HepG2 (cell line): Measurements from ENCODE around the gene FGF21. TPM values are rescaled to one million over a fixed set of nuclear protein-coding genes. Genes with fewer than 3 reads are reported as not detected.
A peak's percentile ranks its signal among the peaks of the same experiment; 100 is the strongest.

Experiments used
- ARNT ChIP-seq: fragments of 450-650 bp; IDR thresholded peaks from 2 replicates; pipeline ENCODE4 v1.6.1; 2017
- CERS6 ChIP-seq: sonication (generic); formaldehyde crosslinking; IDR thresholded peaks from 2 replicates; pipeline ENCODE4 v1.5.0; 2020; ENCODE audit warnings: missing genetic modification reagents
- CREM ChIP-seq, 2 experiments: sonication (generic) in 1 of 2; formaldehyde crosslinking in 1 of 2; IDR thresholded peaks; 2 replicates each; pipeline versions ENCODE4 v1.4.0 to v1.6.1; 2016 to 2020; ENCODE audit warnings: antibody characterized with exemption in 1 of 2, mild to moderate bottlenecking in 1 of 2, missing genetic modification reagents in 1 of 2
- FOXP1 ChIP-seq, 2 experiments: fragments of 450-650 bp in 1 of 2; IDR thresholded peaks; 2 replicates each; pipeline ENCODE4 v1.6.1; 2017 to 2018; ENCODE audit warnings: antibody characterized with exemption in 1 of 2
- GABPA ChIP-seq, 2 experiments: IDR thresholded peaks; 2 replicates each; pipeline ENCODE4 v1.6.1; 2011 to 2016; ENCODE audit warnings: low read depth in 2 of 2, low read length in 1 of 2, missing biosample characterization in 1 of 2, missing genetic modification characterization in 1 of 2
- JDP2 ChIP-seq: sonication (generic); formaldehyde crosslinking; IDR thresholded peaks from 2 replicates; pipeline ENCODE4 v1.8.1; 2022; ENCODE audit warnings: missing genetic modification reagents, borderline replicate concordance
- MAFF ChIP-seq: IDR thresholded peaks from 2 replicates; pipeline ENCODE4 v1.6.1; 2011; ENCODE audit warnings: low read depth, low read length, improper control_type of control experiment
- MTA1 ChIP-seq: sonication (generic); formaldehyde crosslinking; IDR thresholded peaks from 2 replicates; pipeline ENCODE4 v1.4.0; 2020; ENCODE audit warnings: missing genetic modification reagents, mild to moderate bottlenecking, borderline replicate concordance
- MXD3 ChIP-seq: IDR thresholded peaks from 2 replicates; pipeline ENCODE4 v1.6.1; 2016; ENCODE audit warnings: mild to moderate bottlenecking, missing biosample characterization, missing genetic modification reagents
- RELA ChIP-seq: sonication (generic); formaldehyde crosslinking; IDR thresholded peaks from 2 replicates; pipeline ENCODE4 v1.4.0; 2020; ENCODE audit warnings: missing genetic modification reagents
- SAP130 ChIP-seq: IDR thresholded peaks from 2 replicates; pipeline ENCODE4 v1.6.1; 2016; ENCODE audit warnings: low read depth
- TBX3 ChIP-seq: fragments of 450-650 bp; IDR thresholded peaks from 2 replicates; pipeline ENCODE4 v1.6.1; 2017; ENCODE audit warnings: antibody characterized with exemption, mild to moderate bottlenecking, inconsistent platforms, borderline replicate concordance
- TRAFD1 ChIP-seq: sonication (generic); formaldehyde crosslinking; IDR thresholded peaks from 2 replicates; pipeline ENCODE4 v1.5.1; 2020; ENCODE audit warnings: missing genetic modification reagents, mild to moderate bottlenecking, borderline replicate concordance
- ZBTB21 ChIP-seq: sonication (generic); formaldehyde crosslinking; IDR thresholded peaks from 2 replicates; pipeline ENCODE4 v1.4.0; 2020; ENCODE audit warnings: missing genetic modification reagents
- ZBTB40 ChIP-seq, 2 experiments: fragments of 450-650 bp in 1 of 2; sonication (generic) in 1 of 2; formaldehyde crosslinking in 1 of 2; IDR thresholded peaks; 2 replicates each; pipeline versions ENCODE4 v1.6.1 to v1.8.0; 2016 to 2022; ENCODE audit warnings: antibody characterized with exemption in 1 of 2, mild to moderate bottlenecking in 1 of 2, missing genetic modification reagents in 1 of 2
- ZBTB7A ChIP-seq: sonication (generic); formaldehyde crosslinking; IDR thresholded peaks from 2 replicates; pipeline ENCODE4 v1.8.0; 2022; ENCODE audit warnings: mild to moderate bottlenecking, missing genetic modification reagents
- ZNF253 ChIP-seq: sonication (generic); formaldehyde crosslinking; IDR thresholded peaks from 2 replicates; pipeline ENCODE4 v1.8.0; 2022; ENCODE audit warnings: mild to moderate bottlenecking, missing genetic modification reagents, borderline replicate concordance
- polyA plus RNA-seq, 8 experiments: library from polyadenylated mRNA; depleted of rRNA in 3 of 8; stranded (reverse) in 7 of 8; unstranded in 1 of 8; fragments of >200 nt; fragmentation: Illumina TruSeq in 4 of 8; extraction: Trizol in 4 of 8; gene quantifications; 2 replicates each; pipeline versions ENCODE4 v1.2.1 to v1.2.3, GENCODE V29; 2011 to 2016; ENCODE audit warnings: low read depth in 4 of 8, missing spikeins in 1 of 8, mixed read lengths in 1 of 8; ENCODE audit not compliant: insufficient read depth in 1 of 8
- total RNA-seq, 5 experiments: library from RNA; depleted of rRNA; stranded (reverse); fragments of >200 nt; fragmentation: Illumina TruSeq; extraction: Trizol; gene quantifications; 2 replicates each; pipeline ENCODE4 v1.2.3, GENCODE V29; 2016; ENCODE audit warnings: low read depth in 1 of 5

FGF21 gene
- total and polyA plus RNA-seq, 2 of the 13 experiments (the other 11 are each of a cell fraction or from before 2014, with no cell fraction given) = 0.17 TPM; not detected in 1

- TF ChIP-seq GABPA (IDR thresholded peaks at IDR 0.05; ENCODE audit: low read depth, low read length) (no peak), GABPA (CRISPR knock-in tag; IDR thresholded peaks at IDR 0.05; ENCODE audit: low read depth) (peak; percentile 69), ZNF253 (no peak), JDP2 (CRISPR knock-in tag) (no peak), TRAFD1 (CRISPR knock-in tag) (no peak), SAP130 (CRISPR knock-in tag) (peak; percentile 23; the same call in 1 of the 2 replicates), ZBTB21 (CRISPR knock-in tag) (no peak), MAFF (no peak), ZBTB40 (IDR thresholded peaks at IDR 0.05) (no peak), ZBTB40 (CRISPR knock-in tag; IDR thresholded peaks at IDR 0.05) (no peak), MTA1 (CRISPR knock-in tag) (no peak), ZBTB7A (CRISPR knock-in tag) (no peak), CERS6 (CRISPR knock-in tag) (no peak), MXD3 (CRISPR knock-in tag) (no peak), FOXP1 (IDR thresholded peaks at IDR 0.05) (no peak), FOXP1 (CRISPR knock-in tag; IDR thresholded peaks at IDR 0.05) (no peak), ARNT (no peak), CREM (IDR thresholded peaks at IDR 0.05) (peak; percentile 92), CREM (CRISPR knock-in tag; IDR thresholded peaks at IDR 0.05) (no peak), RELA (no peak), TBX3 (no peak)
Observed at GRCh38 chr19:48745208-48745995, 9.9 kb upstream of the FGF21 start (continued).
